ENCODE results near the gene CXCL13.
"Not testable (repeated sequence)": the region's sequence is repeated elsewhere in the genome, so short reads cannot be mapped to it uniquely, and the experiment has no call there.

CXCL13 gene, protein sequence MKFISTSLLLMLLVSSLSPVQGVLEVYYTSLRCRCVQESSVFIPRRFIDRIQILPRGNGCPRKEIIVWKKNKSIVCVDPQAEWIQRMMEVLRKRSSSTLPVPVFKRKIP

GRCh38 chr4:77605210-77605902 is at the start of gene CXCL13:
CXCL13 (plus strand) TSS chr4:77605820; CDS start chr4:77605866, 46 bp downstream.
- no peak for DNase-seq (ENCODE audit: low spot score)

GRCh38 chr4:77560170-77560569 is 45.5 kb upstream of the CXCL13 start:
- DNase-seq (ENCODE audit: low spot score), result no peak

GRCh38 chr4:77561720-77562119 is 43.9 kb upstream of the CXCL13 start:
- DNase-seq (ENCODE audit: low spot score), result not testable (repeated sequence)

- no peak for DNase-seq (ENCODE audit: low spot score)
Measured at GRCh38 chr4:77564231-77564630, 41.4 kb upstream of the CXCL13 start.

GRCh38 chr4:77566148-77566547 is 39.5 kb upstream of the CXCL13 start:
- DNase-seq (ENCODE audit: low spot score), result no peak

DNA sequence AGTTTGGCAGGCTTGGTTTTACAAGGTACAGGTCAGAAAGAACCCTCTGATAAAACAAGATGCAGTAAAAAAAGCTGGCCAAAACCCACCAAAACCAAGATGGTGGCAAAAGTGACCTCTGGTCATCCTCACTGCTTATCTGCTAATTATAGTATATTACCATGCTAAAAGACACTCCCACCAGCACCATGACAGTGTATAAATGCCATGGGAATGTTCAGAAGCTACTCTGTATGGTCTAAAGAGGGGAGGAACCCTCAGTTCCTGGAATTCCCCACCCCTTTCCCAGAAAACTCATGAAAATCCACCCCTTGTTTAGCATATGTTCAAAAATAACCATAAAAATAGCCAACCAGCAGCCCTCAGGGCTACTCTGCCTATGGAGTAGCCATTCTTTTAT is 38.1 kb upstream of the CXCL13 start:
- DNase-seq (ENCODE audit: low spot score), result no peak

GRCh38 chr4:77570508-77571214 is 35.0 kb upstream of the CXCL13 start:
- not testable (repeated sequence) for DNase-seq (ENCODE audit: low spot score)

DNA sequence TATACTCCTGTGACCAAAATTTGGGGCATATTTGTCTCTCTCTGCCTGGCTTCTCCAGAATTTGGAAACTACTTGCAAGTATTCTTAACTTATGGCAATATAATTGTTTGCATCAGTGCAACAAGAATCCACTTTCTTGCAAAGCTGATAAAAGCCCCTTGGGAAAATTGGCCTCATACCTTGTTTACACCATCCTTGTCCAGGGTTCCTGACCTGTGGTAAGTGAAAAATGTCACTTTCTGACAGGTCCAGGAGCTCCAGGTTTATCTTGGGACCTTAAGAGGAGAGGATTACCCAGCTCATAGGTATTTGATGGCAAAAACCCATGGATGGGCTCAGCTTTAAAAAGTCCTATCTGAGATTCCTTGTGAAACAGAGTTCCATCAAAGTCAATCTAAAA is 29.3 kb upstream of the CXCL13 start:
- no peak for DNase-seq (ENCODE audit: low spot score)

DNA sequence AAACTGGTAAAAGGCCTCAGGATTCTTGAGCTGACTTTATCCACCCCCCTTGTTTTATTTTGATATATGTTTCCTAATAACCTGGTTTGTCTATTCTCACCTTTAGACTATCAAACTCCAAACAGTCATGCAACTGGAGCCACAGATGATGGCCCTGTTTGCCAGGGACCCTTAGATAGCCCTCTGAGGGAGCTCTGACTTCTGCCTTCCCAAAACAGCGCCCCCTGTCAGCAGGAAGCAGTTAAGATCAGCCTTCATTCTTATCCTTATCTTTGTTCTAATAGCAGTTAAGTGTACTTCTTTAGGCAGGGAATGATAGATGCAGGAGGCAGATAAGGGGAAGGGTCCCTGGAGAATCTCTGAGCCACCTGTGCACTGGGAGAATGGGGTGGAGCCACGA is 27.5 kb upstream of the CXCL13 start:
- DNase-seq (ENCODE audit: low spot score), result no peak

- DNase-seq (ENCODE audit: low spot score), result no peak
Measured at GRCh38 chr4:77579406-77580076, 26.1 kb upstream of the CXCL13 start.

- DNase-seq (ENCODE audit: low spot score), result no peak
Measured at GRCh38 chr4:77581724-77582123, 23.9 kb upstream of the CXCL13 start.

DNA sequence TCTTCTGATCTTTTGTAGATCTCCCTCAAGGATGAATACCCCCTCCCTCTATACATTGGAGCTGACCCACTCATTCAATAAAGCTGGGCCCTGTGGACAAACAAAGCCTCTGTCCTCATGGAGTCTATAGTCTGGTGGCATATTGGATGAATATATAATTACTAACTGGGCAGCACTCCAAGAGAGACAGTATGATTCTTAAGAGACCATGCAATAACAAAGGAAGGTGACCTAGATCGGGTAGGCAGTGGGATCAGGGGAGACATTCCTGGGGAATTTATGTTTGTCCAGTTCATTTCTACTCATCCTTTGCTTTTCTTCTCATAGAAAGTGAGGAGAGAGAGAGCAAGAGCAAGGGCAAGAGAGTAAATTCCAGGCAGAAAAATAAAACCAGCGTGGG is 23.5 kb upstream of the CXCL13 start:
- DNase-seq (ENCODE audit: low spot score), result no peak

DNA sequence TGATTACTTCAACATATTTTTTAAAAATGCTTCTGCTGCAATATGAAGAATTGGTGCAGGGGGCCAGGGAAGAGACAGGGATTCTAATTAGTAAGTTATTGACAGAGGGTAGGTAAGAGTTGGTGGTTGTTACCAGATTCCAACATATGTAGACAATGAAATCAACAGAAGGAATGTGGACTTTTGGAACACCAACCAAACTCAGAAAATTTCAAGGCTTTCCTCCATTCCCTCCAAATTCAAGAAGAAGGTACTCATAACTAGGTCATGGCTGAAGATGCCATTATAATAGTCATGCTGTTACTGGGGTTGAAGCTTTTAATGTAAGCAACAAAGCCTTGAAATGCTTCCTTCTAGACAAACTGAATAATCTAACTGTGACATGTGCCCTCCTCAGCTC is 22.9 kb upstream of the CXCL13 start:
- DNase-seq (ENCODE audit: low spot score), result no peak

GRCh38 chr4:77586951-77587383 is 18.7 kb upstream of the CXCL13 start:
- DNase-seq (ENCODE audit: low spot score), result no peak

GRCh38 chr4:77590482-77590881 is 15.1 kb upstream of the CXCL13 start:
- DNase-seq (ENCODE audit: low spot score), result no peak

DNA sequence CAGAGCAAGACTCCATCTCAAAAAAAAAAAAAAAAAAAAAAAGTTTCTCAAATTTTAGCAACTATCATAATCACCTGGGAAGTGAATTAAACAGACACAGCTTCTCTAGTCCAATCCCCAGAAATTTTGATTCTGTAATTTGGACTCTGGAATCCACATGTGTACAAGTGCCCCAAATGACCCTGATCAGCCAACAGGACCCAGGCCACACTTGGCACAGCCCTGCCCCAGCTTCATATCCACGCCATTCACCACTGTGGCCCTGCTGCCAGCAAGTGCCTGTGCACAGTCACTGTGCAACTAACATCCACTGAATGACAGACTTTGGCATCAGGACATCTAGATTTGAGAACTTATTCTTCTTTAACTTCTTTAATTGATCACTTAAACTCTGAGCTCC is 14.1 kb upstream of the CXCL13 start:
- no peak for DNase-seq (ENCODE audit: low spot score)

- no peak for DNase-seq (ENCODE audit: low spot score)
Measured at GRCh38 chr4:77593101-77593500, 12.5 kb upstream of the CXCL13 start.

DNA sequence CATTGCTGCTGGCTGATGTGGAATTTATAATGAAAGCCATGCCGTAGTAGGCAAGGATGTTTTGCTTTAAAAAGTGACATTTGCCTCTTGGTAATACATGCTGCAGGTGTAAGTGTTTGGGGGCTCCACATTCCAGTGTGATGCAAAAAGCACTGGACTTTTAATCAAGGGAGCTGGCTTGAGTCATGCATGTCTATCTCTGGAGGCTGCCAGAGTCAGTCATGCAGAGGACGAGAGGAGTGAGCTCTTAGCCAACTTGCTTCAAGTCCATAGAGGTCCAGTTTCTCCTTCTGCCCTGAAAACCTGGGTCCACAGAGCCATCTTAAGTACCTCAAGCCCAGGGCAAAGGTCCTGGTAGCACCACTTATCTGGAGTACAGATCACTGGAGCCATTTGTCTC is 11.6 kb upstream of the CXCL13 start:
- DNase-seq (ENCODE audit: low spot score), result no peak

DNA sequence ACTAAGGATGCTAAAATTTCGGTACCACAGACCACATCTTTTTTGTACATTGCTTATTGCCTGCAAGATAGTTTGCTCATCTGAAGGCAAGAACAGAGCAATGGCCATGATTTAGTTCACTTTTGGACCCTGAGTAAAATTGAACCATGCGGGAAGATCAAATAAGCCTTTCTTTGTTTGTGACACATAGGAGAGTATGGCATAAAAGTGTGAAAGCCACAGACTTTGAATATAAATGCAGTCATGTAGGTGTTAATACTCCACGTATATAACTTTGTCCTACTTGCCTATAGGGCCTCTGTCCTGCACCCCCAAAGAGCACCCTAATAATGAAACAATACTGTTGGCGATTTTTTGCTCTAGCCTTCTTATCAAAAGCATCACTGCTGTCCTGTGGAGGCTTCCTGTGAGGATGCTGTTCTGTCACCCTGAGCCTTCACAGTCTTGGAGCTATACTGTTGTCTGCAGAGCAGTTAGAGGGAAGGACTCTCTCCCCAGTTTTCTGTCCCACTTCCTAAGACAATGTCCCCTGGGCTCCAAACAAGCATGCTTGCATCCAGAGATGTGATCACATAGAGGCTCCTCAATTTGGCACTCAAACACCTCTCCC is 10.2 kb upstream of the CXCL13 start:
- no peak for DNase-seq (ENCODE audit: low spot score)

DNA sequence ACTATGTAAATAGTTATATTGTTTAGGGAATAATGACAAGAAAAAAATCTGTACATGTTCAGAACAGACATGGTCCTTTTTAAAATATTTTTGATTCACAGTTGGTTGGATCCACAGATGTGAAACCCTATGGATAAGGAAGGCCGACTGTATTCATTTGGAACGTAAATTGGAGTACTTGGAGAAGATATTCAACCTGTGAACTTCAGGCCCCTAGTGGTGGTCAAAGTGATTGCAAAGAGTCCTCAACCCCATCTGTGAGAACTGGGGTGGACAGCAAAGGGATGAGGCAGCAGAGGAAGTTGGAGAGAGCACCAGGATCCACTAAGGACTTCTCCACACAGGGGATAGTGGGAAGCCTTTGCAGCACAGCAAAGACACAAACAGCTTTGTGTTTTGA is 6.2 kb upstream of the CXCL13 start:
- peak; percentile 31 for DNase-seq (ENCODE audit: low spot score)

- peak; percentile 26 for DNase-seq (ENCODE audit: low spot score)
Measured at GRCh38 chr4:77600521-77601451, 4.8 kb upstream of the CXCL13 start.

Data from kidney capillary endothelial cell (primary cell).